ENCODE results near the gene STARD3NL.

DNA sequence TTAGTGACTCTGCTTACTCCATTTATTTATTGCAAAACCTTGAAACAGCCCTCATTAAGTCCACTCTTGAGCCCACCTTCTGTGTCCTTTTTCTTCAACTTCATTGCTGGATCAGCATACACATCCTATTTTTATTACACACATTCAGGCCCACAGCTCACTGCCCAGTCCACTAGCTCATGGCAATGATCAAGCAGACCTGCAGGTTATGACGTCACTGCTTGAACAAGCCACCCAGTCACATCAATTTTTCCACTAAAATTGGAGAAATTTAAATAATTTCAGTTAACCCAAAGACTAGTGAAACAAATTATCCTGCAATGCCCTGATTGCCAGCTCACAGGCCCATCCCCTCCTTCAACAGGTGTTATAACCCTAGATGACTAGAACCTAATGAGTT is 16.0 kb upstream of the STARD3NL start:
- TF ChIP-seq CTCF (conservative IDR thresholded peaks at IDR 0.05; ENCODE audit: low read depth in 2 of 2) (no peak), STAT1 (IDR thresholded peaks at IDR 0.05; ENCODE audit: unreplicated experiment) (no peak), CREB1 (CRISPR knock-in tag; IDR thresholded peaks at IDR 0.05; ENCODE audit: low read depth) (no peak), EZH2 (IDR thresholded peaks at IDR 0.05; ENCODE audit: low read depth, unreplicated experiment) (no peak), ZNF462 (CRISPR knock-in tag; IDR thresholded peaks at IDR 0.05) (no peak), JUNB (IDR thresholded peaks at IDR 0.05; ENCODE audit: unreplicated experiment) (no peak), EZH2phosphoT487 (IDR thresholded peaks at IDR 0.05; ENCODE audit: unreplicated experiment) (no peak), POLR2AphosphoS5 (IDR thresholded peaks at IDR 0.05; ENCODE audit: low read depth) (no peak), ETS1 (IDR thresholded peaks at IDR 0.05) (no peak), REST (IDR thresholded peaks at IDR 0.05; ENCODE audit: unreplicated experiment) (no peak), ZNF331 (CRISPR knock-in tag; IDR thresholded peaks at IDR 0.05; ENCODE audit: low read depth) (no peak)
